ENCODE results near the gene RAB37.

Gene RAB37

DNA sequence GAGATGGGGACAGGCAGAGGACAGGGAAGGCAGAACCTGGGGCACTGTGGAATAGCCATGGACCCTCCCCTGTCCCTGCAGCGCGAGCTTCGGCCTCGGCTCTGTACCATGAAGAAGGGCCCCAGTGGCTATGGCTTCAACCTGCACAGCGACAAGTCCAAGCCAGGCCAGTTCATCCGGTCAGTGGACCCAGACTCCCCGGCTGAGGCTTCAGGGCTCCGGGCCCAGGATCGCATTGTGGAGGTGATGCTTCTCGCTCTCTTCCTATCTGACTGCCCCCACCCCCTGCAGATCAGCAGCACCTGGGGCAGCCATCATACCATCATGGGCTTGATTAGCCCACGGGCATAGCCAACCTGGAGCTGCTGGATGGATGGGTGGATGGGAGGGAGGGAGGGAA, 24.9 kb downstream of the RAB37 start:
- no peaks in the 10 kb centered on the region for H3F3A ChIP-seq (ENCODE audit: low read depth)
- no peak for TF ChIP-seq CTCF (conservative IDR thresholded peaks at IDR 0.05; ENCODE audit: low read length)
- no peak for TF ChIP-seq EZH2phosphoT487 (IDR thresholded peaks at IDR 0.05; ENCODE audit: borderline replicate concordance)
- H3K9me2 ChIP-seq (replicated peaks; ENCODE audit: low read depth, low read length) = no peaks in the 10 kb centered on the region
- peak overlapping the region; percentile 80 for H3K4me2 ChIP-seq (ENCODE audit: low read depth, low read length, poor library complexity, severe bottlenecking)
- peaks cover 94% of the 10 kb centered on the region for H3K79me2 ChIP-seq (ENCODE audit: insufficient read depth, low read length)
- no peaks in the 10 kb centered on the region for H3K9me3 ChIP-seq (ENCODE audit: insufficient read depth, low read depth, low read length)
- peaks cover 62% of the 10 kb centered on the region; the same call in 1 of the 2 replicates for H3K36me3 ChIP-seq (ENCODE audit: insufficient read depth, low read length)
- no peaks in the 10 kb centered on the region for H3K27me3 ChIP-seq (ENCODE audit: insufficient read depth, low read length, poor library complexity, severe bottlenecking)
- H3K4me3 ChIP-seq (ENCODE audit: low read length, poor library complexity, severe bottlenecking) = no peak overlapping the region
- H2AFZ ChIP-seq (ENCODE audit: low read length) = no peak overlapping the region
- H3K4me1 ChIP-seq (ENCODE audit: insufficient read depth, low read length, poor library complexity, severe bottlenecking) = peaks cover 47% of the 10 kb centered on the region
- H4K20me1 ChIP-seq (ENCODE audit: insufficient read depth, low read length, poor library complexity, severe bottlenecking) = peaks cover 79% of the 10 kb centered on the region
- H3K9ac ChIP-seq (ENCODE audit: low read depth, low read length, poor library complexity, severe bottlenecking) = peak overlapping the region; percentile 70

DNA sequence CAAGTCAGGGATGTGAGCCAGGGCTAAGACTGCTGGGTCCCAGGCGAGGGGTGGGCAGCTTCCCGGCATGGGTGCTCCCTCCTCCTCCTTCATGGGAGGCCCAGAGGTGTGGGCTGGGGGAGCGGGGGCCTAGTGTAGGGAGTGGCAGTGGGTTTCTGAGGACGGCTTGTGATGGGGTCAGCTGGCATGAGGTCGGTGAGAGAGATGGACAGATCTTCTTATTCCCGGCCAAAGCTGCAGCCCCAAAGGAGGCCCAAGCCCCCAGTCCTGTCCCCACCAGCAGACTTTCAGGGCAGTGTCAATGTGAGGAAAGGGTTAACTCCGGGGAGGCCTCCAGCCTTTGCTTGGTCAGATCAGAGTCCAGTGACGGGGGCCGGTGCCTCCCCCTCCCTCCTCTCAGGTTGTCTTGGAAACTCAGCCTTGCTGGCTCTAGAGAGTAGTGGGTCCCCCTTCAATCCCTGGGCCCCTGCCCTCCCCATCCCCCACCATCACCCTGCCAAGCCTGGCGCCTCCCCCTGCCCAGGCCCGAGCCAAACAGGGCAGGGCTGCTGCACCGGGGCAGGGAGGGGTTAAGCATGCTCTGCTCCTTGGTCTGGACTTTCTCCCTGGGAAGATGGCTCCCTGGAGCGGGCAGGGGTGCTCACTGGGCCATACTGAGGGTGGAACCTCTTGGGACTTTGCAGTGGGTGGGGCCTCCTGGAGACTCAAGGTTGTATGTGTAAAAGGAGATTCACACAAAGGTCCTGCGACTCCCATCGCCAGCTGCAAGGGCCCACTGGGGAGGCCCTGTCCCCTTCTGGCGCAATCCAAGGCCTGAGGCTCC, 26.7 kb downstream of the RAB37 start:
- Histone ChIP-seq H2AFZ (ENCODE audit: low read length) (no peak overlapping the region), H3K9ac (ENCODE audit: low read depth, low read length, poor library complexity, severe bottlenecking) (no peak overlapping the region), H3K36me3 (ENCODE audit: insufficient read depth, low read length) (peaks cover 80% of the 10 kb centered on the region; the same call in 1 of the 2 replicates), H3K4me3 (ENCODE audit: low read length, poor library complexity, severe bottlenecking) (no peak overlapping the region), H3K4me1 (ENCODE audit: insufficient read depth, low read length, poor library complexity, severe bottlenecking) (peaks cover 29% of the 10 kb centered on the region), H3F3A (ENCODE audit: low read depth) (no peaks in the 10 kb centered on the region), H3K79me2 (ENCODE audit: insufficient read depth, low read length) (peaks cover 84% of the 10 kb centered on the region), H3K4me2 (ENCODE audit: low read depth, low read length, poor library complexity, severe bottlenecking) (no peak overlapping the region), H3K27me3 (ENCODE audit: insufficient read depth, low read length, poor library complexity, severe bottlenecking) (no peaks in the 10 kb centered on the region), H3K9me2 (replicated peaks; ENCODE audit: low read depth, low read length) (no peaks in the 10 kb centered on the region), H4K20me1 (ENCODE audit: insufficient read depth, low read length, poor library complexity, severe bottlenecking) (peaks cover 70% of the 10 kb centered on the region), H3K9me3 (ENCODE audit: insufficient read depth, low read depth, low read length) (no peaks in the 10 kb centered on the region)
- TF ChIP-seq EZH2phosphoT487 (IDR thresholded peaks at IDR 0.05; ENCODE audit: borderline replicate concordance) = no peak
- no peak for TF ChIP-seq CTCF (conservative IDR thresholded peaks at IDR 0.05; ENCODE audit: low read length)

DNA sequence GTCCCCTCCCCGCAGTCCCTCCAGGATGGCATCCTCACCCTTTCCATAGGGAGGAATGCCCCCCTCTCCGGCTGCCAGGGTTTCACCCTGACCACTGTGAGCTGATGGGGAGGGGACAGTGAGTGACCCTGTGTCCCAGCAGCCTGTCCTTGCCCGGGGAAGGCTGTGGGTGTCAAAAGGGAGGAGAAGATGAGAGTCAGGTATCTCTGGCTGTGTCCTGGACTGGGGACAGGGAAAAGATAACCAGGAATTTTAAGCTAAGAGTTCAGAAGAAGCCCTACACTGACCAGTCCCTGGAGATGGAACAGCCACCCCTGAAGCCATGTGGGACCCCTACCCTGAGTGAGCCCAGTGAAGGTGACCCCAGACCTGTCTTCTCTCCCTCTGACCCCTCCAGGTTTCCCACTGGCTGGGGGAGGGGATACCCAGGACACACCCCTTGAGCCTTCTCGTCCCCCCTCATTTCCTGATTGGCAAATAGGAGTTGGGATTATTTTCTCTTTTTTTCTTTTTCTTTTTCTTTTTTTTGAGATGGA, 27.8 kb downstream of the RAB37 start:
- peaks cover 21% of the 10 kb centered on the region for H3K4me1 ChIP-seq (ENCODE audit: insufficient read depth, low read length, poor library complexity, severe bottlenecking)
- H4K20me1 ChIP-seq (ENCODE audit: insufficient read depth, low read length, poor library complexity, severe bottlenecking) = peaks cover 65% of the 10 kb centered on the region
- peaks cover 90% of the 10 kb centered on the region; the same call in 1 of the 2 replicates for H3K36me3 ChIP-seq (ENCODE audit: insufficient read depth, low read length)
- H3K9me3 ChIP-seq (ENCODE audit: insufficient read depth, low read depth, low read length) = no peaks in the 10 kb centered on the region
- H3K9ac ChIP-seq (ENCODE audit: low read depth, low read length, poor library complexity, severe bottlenecking) = no peak overlapping the region
- TF ChIP-seq EZH2phosphoT487 (IDR thresholded peaks at IDR 0.05; ENCODE audit: borderline replicate concordance) (no peak), CTCF (conservative IDR thresholded peaks at IDR 0.05; ENCODE audit: low read length) (no peak)
- no peaks in the 10 kb centered on the region for H3K9me2 ChIP-seq (replicated peaks; ENCODE audit: low read depth, low read length)
- H3K4me2 ChIP-seq (ENCODE audit: low read depth, low read length, poor library complexity, severe bottlenecking) = no peak overlapping the region
- peaks cover 75% of the 10 kb centered on the region for H3K79me2 ChIP-seq (ENCODE audit: insufficient read depth, low read length)
- no peak overlapping the region for H3K4me3 ChIP-seq (ENCODE audit: low read length, poor library complexity, severe bottlenecking)
- H2AFZ ChIP-seq (ENCODE audit: low read length) = no peak overlapping the region
- H3K27me3 ChIP-seq (ENCODE audit: insufficient read depth, low read length, poor library complexity, severe bottlenecking) = no peaks in the 10 kb centered on the region
- no peaks in the 10 kb centered on the region for H3F3A ChIP-seq (ENCODE audit: low read depth)

All from Loucy (cell line).